ENCODE data around the gene ITGA7.

DNA sequence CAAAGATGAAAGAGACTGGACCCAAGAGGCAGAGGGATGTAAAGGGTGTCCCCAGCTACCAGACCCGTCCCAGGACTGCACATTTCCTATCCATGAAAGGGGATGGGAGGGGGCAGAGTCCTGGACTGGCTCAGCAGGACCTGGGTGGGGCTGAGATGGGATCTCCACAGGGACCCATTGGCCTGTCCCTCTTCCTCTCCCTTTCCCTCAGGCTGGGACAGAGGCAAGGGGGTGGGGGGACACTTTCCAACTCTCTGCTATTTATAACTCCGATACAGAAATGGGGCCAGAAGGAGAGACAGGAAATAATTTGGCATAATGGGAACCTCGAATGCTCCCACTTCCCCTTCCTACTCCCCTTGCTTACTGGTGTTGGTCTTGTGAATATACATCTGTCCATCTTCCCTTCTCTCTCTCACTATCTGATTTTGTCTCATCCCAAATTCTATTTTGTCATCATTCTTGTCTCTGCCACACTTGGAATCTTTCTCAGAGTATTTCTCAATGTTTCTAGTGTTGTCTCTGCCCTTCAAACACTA lies 1.1 kb upstream of the ITGA7 start:
- TF ChIP-seq CTBP1 (IDR thresholded peaks at IDR 0.05; ENCODE audit: borderline replicate concordance): no peak
- TF ChIP-seq FOXM1 (IDR thresholded peaks at IDR 0.05; ENCODE audit: borderline replicate concordance): no peak
- no peak for TF ChIP-seq ELF4 (IDR thresholded peaks at IDR 0.05)

All from HEK293T (cell line).